Activated T-cell treated with anti-CD3 and anti-CD28 coated beads, Interleukin-2, amount 50 U/mL, for 48 hours (primary cell): Measurements from ENCODE around the gene INAFM1.

Experiments
- DNase-seq, 2 experiments: peaks; one replicate each; pipeline ENCODE4 v3.0.0-alpha.2; 2020

The INAFM1 gene

DNA sequence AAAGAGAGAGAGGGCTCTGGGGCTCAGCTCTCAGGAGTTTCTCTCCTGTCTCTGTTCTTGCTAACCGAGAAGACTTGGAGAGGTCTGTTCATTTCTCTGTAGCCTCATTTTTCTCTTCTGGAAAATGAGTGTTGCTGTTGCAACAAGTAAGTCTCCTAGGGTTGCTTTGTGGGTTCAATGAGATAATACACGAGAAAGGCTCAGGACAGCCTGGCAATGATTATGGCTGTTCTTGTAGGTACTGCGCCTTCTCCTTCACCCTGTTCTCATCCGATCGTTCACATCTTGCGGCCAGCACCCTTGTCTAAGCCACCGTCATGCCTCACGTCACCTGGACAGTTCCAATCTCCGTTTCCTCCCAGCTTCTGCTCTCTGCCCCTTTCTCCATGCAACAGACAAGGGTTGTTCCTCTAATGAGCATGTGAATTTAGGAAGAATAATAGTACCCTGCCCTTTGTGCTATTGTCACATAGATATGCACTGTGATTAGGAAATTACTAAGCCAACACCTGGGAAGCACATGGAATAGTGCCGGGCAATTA is 39.1 kb downstream of the INAFM1 start:
- no peak for DNase-seq

DNA sequence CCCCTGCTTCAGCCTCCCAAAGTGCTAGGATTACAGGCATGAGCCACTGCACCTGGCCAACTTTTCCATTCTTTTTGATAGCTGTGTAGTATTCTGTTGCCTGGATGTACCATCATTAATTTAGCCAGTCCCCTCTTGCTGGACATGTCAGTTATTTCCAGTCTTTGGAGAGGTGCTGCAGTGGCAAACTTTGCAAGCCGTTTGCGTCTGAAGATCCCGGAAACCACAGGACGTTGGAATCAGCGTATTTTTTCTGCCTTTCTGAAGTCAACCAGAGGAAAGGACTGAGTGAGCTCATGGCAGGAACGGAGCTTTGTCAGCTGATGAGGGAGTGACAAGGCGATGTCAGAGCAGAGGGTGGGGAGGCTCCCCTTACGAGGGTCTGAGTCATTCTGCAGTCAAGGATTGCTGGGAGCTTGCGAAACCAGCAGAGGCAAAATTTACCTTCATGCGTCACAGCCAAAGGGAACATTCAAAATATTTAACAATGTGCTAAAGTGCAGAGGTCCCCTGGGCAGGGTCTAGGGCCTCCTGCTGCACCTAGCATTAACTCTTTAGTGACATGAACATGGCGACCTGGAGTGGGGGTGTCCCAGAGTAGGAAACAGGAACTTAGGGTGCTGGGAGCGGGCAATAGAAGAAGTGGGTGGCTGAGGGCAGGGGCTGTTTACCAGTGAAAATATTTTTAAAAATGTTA is 40.6 kb downstream of the INAFM1 start:
- DNase-seq = peak in 1 of 2 experiments; percentile 41

DNA sequence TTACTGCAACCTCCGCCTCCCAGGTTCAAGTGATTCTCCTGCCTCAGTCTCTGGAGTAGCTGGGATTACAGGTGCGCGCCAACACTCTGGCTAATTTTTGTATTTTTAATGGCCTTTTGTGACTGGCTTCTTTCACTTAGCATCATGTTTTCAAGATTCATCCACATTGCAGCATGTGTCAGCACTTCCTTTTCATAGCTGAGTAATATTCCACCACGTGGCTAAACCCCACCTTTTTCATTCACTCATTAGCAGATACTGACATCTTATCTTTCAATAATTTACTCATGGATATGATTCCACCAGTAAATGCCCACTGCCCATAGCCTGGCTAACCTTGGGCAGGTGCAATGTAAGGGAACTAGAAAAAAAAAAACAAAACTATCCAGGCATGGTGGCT is 41.8 kb downstream of the INAFM1 start:
- no peak for DNase-seq

DNA sequence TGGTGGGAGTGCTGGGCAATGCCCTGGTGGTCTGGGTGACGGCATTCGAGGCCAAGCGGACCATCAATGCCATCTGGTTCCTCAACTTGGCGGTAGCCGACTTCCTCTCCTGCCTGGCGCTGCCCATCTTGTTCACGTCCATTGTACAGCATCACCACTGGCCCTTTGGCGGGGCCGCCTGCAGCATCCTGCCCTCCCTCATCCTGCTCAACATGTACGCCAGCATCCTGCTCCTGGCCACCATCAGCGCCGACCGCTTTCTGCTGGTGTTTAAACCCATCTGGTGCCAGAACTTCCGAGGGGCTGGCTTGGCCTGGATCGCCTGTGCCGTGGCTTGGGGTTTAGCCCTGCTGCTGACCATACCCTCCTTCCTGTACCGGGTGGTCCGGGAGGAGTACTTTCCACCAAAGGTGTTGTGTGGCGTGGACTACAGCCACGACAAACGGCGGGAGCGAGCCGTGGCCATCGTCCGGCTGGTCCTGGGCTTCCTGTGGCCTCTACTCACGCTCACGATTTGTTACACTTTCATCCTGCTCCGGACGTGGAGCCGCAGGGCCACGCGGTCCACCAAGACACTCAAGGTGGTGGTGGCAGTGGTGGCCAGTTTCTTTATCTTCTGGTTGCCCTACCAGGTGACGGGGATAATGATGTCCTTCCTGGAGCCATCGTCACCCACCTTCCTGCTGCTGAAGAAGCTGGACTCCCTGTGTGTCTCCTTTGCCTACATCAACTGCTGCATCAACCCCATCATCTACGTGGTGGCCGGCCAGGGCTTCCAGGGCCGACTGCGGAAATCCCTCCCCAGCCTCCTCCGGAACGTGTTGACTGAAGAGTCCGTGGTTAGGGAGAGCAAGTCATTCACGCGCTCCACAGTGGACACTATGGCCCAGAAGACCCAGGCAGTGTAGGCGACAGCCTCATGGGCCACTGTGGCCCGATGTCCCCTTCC is 45.5 kb downstream of the INAFM1 start:
- DNase-seq = no peak

DNA sequence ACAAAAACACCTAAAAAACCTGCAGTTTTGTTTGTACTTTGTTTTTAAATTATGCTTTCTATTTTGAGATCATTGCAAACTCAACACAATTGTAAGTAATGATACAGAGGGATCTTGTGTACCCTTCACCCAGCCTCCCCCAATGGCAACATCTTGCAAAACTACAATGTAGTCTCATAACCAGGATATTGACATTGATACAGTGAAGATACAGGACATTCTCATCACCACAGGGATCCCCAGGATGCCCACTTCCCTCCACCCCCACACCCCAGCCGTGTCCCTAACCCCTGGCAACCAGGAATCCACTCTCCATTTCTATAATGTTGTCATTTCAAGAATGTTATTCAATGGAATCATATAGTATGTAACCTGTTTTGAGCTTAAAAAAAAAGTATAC is 46.9 kb downstream of the INAFM1 start:
- no peak for DNase-seq

DNA sequence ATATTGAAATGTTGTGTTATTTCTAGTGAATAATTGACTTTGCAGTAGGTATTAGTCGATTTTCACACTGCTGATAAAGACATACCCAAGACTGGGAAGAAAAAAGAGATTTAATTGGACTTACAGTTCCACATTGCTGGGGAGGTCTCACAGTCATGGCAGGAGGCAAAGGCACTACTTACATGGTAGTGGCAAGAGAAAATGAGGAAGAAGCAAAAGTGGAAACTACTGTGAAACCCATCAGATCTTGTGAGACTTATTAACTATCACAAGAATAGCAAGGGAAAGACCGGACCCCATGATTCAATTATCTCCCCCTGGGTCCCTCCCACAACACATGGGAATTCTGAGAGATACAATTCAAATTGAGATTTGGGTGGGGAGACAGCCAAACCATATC is 47.4 kb downstream of the INAFM1 start:
- DNase-seq = no peak

DNA sequence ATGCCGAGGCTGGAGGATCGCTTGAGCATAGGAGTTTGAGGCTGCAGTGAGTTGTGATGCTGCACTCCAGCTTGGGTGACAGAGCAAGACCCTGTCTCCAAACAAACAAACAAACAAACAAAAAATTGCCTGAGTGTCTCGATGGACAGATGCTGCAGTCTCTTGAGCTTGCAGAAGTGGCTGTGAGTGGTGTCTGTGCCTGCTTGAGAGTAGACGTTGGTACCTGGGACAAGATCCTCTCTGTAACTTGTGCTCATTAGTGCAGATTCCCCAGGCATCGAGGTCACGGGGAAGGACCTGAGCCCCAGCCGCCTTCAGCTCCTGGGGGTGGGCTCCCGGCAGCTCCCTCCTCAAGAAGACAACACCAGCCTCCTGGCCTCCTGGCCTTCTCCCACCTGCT is 48.7 kb downstream of the INAFM1 start:
- no peak for DNase-seq

DNA sequence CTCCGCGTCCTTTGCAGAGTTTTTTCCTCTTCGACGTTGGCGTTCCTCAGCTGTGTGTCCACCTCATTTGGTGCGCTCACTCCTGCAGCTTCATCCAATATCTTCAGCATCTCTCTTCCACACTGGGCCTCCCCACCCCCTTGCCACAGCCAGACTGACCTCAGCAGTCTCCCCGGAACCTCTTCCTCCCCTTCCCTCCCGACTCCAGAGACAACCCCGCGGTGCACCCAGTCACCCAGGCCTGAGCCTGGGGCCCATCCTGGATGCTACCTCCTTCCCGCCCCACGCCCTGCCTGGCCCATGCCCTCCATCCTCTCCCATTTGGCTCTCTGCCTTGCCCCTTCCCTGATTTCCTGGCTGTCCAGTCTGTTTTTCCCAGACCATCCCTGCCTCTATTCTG is 49.2 kb downstream of the INAFM1 start:
- DNase-seq = no peak

DNA sequence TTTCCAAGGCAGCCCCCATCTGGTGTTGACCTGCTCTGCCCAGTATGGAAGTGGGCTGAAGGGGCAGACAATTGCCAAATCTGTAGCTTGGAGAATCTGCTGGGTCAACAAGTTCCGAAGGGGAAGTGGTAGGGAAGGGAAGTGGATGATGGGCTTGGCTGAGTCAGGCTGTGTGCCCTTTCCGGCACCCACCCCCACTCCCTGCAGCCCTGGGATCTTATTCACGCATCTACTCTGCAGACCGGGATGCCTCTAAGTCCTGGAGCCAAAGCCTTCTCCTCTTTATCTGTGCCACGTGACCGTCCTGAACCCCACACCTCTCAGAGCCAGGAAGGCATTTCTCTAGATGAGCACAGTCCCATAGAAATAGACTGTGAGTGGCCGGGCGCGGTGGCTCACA is 49.8 kb downstream of the INAFM1 start:
- no peak for DNase-seq
